Measurements from ENCODE around the gene MVK.

MVK gene

DNA sequence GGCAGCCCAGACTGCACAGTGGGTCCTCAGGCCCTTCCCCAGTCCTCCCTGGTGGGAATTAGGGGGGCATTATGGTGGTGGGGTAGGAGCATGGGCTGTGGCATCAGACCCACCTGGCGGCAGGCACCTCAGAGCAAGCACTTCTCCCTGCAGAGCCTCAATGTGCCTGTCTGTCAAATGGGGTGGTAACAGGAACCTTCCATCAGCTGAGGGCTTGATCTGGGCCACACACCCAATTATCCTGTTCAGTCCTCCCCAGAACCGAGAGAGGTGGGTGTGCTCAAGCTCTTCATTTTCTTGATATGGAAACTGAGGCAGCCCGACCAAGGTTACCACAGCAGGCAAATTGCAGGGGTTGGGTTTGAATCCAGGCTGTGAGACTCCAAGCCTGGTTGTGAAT is 38.4 kb downstream of the MVK start:
- no peak for DNase-seq

DNA sequence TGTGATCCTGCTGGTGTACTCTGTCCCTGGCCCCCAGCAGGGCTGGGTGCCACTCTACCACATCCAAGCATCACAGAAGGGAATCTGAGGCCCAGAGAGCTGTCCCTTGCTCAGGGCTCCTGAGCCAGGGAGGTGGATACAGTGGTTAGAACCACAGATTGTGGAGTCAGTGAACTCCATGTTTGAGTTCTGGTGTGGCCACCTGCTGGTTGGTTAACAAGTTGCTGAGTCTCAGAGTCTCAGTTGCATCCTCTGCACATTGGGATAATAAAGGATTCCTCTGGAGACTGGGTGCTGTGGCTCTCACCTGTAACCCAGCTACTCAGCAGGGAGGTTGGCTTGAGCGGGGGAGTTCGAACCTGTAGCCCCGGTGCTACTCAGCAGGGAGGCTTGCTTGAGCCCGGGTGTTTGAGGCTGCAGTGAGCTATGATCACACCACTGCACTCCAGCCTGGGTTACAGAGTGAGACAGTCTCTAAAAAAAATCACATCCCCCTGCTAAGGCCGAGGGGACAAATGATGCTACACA is 39.4 kb downstream of the MVK start:
- DNase-seq: no peak

DNA sequence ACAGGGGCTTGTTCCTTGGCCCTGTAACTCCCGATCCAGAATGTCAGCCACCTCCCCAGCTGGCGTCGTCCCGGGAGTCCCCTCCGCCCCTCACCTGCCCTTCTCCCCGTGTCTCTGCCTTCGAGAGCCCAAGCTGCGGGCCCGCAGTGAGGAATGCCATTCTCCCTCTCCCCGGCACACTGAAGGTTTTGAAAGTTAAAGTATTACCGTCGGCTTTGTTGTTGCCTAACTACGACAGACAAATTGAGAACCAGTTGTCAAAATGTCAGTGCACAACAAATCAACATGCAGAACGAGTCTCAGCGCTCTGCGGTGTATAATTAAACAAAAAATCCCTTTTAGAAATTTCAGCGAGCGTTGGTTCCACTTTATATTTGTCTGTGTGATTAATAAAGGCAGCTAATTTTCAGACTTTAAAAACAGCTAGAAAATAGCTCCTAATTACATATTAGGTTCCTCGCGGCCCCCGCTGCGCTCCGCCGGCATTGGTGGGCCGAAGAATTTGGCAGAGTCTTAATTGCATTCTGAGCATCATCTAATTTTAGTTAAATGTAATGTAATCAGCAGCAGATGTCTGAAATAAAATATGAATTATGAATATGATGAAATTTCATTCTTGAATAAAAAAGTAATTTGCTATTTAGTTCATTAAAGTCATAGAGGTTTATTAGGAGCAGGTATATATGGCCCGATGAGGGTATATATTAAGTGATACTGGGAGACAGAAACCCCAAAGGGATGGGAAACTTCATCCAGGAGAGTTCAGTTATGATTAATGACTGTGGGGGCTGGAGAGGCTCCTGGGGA is 40.3 kb downstream of the MVK start:
- DNase-seq: no peak

DNA sequence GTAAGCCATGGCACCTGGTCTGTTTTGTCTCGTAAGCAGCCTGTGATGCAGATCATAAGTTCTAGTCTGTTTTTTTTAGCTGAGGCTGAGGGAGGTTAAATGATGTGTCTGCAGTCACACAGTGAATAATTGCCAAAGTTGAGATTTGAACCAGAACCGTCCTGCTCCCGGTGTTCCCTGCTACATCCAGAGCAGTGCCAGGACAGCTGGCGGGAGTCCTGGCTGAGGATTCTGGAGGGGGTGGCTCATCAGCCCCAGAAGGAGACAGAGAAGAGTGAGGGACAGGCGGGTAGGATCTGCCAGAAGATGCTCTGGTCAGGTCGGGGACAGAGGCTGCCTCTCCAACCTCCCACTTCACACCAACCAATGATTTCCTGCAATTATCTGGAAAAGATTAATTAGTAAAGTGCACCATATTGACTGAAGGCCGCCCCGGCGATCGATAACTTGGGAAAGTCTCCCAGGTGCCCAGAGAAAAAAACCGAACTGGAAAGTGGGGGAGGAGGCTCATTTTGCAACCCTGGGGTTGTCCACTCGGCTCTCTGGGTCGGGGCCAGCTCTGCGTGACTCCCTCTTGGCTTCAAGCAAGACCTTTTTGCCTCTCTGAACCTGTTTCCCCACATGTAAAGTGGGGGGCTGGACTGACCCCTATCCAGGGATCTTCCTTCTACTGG is 42.1 kb downstream of the MVK start:
- no peak for DNase-seq

DNA sequence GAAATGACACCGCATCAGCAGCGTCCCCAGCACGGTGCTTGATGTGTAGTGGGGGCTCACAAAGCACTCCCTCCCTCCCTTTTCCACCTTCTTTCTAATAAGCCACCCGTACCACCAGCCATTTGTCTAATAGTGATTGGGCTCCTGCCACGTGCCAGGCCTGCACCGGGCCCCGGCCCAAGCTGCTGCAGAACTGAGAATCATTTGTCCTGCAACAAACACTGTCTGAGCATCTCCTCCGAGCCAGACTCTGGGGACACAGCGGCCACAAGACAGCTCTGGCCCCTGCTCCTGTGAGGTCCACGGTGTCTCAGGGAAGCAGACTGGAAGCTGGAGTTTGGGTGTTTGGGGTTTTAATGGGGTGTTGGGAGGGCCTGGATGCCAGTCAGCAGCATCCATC is 43.9 kb downstream of the MVK start:
- no peak for DNase-seq

DNA sequence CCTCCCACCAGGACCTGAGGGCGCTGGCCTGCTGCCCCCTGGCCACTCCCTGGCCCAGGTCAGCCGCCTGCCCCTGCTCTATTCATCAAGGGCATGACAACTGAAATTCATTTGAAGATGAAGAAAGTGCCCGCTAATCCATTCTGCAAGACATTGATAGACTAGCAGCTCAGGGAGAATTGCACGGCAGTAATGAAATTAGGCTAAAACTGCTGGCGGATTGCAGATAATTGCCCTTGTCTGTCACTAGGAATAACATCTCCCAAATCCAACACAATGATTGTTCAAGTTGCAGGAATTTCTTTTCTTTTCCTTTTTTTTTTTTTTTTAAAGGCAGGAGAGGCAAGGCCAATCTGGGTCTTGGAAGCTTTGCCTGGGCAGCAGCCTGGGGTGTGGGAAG is 44.5 kb downstream of the MVK start:
- no peak for DNase-seq

DNA sequence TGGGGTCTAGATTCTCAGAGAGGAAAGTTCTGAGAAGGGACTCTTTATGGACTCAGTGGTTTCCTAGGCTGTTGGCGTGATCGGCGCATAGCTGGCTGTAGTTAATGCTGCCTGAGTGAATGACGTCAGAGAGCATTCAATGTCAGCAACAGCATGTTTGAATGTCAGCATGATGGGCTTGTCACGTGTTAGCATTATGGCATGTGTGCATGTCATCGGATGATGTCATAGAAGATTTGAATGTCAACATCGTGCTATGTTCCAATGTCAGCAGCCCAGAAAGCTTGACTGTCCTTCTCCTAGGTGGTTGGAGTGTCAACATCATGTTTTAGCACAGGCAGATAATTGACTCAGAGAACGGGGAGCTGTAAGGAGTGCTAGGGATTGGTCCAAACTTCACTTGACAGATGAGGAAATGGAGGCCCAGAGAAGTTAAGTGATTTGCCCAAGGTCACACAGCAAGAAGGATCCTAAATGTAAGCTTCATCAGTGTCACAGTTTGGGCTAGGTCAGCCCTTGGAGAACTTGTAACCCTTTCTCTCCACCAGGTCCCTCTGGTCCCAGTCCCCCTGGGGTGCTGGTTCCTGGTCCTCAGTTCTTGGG is 45.5 kb downstream of the MVK start:
- DNase-seq: no peak

DNA sequence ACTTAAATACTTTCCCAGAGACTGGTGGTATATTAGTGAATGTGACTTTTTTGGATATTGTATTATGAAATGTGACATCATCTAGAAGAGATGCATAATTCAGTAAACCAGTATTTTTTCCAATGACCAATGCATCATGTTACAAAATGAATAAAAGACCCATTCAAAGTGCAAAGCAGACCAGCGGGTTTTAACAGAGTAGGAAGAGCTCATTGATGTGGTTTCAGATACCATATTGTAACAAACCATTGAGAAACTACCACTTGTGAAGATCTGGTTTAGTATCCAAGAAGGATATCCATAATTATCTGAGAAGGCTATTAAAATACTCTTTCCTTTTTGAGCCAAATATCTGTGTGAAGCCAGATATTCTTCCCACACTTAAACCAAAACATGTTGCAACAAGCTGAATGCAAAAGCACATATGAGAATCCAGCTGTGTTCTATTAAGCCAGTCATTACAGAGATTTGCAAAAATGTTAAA is 47.7 kb downstream of the MVK start:
- no peak for DNase-seq

DNA sequence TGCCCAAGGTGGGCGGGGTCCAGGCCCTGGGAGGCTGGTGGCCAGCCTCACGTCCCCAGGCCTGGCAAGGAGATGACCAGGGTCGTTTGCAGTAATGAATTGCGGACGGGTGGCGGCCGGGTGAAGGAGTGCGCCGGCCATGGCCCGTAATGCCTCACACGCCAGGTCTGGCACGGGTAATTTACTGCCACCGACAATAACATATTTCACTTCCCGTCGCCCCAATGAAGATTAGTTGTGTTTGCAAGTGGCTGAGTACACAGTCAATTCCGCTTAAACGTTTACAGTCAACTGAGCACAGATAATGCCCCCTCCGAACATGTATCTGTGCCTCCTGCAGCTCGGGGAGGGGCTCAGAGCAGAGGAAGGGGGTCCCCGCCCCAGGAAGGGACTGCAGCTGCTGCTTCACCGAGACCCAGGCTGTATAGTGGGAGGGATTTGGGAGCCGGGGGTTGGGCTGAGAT is 48.3 kb downstream of the MVK start:
- no peak for DNase-seq

DNA sequence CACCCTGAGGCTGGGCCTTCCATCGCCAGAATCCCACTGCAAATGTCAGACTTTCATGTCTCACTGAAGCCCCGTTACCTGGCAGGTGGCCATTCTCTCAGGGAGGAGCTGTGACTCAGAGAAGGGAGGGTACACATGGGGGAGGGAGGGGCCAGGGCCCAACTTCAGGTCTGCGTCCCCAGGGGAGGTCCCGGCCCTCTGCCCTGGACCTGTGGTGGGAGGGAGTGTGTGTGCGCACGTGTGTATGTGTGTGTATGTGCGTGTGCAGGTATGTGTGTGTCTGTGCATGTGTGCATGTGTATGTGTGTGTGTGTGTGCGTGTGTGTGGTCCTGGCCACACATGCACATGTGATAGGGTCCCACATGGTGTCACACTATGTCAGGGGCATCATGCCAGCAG is 50.9 kb downstream of the MVK start:
- DNase-seq: no peak

DNA sequence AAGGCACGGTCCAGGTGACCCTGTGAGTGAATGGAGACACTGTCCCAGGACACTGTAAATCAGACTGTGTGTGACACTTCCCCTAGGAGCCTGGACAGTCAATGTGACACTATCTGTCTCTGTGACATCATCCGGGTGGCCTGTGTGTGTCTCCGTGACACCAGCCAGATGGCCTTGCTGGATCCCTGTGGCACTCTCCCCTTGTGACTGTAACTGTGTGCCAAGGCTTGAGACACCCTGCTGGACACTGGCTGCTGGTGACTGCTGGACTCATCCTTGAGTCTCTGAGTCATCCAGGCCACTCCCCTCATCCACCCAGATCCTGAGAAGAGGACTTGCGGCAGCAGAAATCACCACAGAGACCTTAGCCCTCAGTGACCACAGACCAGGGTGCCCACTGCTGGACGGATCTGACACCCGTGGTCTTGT is 51.6 kb downstream of the MVK start:
- no peak for DNase-seq

DNA sequence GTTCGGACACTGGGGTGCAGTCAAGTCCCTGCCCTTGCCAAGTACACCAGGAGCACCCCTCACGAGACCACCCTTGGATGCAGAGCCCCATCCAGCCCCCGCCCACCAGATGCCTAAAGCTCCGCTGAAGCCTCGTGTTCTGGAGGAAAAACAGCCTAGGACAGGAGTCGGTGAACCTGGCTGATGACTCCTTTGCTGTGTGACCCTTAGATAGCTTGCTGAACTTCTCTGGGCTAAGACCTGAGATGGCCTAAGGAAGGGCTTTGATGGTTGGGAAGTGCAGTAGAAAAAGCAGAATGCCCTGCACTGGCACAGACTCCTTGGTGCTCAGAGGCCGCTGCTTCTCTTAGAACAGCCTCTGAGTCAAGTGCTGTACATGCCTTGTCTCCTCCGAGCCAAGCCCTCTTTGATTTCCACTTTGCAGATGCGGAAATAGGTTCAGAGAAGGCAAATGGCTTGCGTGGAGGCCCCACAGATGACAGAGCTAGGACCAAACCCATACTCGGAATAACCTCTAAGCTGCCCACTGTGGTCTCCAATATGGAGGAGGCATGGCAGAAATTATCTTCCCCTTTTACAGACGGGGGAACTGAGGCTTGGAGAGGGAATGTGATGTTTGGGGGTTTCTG is 52.3 kb downstream of the MVK start:
- DNase-seq: no peak

DNA sequence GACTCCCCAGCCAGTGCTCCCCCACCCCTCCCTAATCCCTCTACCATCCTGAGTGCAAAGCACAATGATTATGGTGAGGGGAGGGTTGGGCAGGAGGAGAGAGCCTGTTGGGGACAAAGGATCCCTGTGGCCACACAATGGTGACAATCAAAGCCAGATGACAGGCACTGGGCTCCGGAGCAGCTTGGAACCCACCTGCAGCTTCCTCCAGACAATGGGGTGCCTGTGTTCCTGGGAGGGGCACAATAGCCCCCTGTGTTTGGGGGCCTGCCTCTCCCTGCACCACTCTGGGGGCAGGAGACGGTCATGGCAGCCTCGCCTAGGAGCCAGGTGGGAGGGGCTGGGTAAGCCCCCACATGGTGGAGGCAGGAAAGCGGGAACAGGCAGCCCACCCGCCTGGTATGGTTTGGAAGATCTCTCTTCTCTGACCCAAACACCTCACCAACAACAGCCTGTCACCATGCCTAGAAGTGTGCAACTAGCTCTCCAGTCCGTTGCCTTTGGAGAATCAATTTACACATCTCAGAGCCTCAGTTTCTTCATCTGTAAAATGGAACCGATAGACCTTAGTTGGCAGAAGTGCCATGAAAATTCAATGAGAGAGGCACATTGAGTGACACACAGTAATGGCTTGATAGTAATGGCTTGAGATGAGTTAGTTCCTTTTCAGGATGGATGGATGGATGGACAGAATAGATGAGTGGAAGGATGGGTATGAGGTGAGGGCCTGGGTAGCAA is 53.0 kb downstream of the MVK start:
- DNase-seq: no peak

DNA sequence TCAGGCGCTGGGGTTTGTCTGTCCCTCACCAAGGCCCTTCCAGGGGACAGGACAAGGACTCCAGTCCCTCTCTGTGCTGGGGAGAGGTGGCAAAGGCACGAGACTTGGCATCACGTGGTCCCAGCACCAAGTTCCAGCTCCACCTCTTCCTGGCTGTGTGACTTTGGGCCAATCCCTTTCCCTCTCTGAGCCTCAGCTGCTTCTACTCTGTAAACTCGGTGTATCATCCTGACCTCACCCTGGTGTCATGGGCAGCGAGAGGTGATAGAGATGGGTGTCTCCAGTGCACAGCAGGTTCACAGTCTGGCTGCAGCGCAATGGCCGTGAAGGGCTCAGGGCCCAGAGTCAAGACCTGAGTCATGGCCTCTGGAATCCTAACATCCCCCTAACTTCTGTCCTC is 54.0 kb downstream of the MVK start:
- no peak for DNase-seq

DNA sequence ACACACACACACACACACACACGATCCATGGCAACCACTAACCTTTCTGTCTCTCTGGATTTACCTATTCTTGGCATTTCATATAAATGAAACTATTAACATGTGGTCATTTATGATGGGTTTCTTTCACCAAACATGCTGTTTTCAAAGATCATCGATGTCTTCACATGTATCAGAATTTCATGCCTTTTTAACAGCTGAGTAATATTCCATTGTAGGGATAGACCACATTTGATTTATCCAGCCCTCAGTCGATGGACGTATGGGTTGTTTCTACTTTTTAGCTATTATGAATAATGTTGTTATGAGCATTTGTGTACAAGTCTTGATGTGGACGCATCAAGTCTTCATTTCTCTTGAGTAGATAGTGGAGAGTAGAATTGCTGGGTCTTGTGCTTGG is 56.5 kb downstream of the MVK start:
- DNase-seq: no peak

DNA sequence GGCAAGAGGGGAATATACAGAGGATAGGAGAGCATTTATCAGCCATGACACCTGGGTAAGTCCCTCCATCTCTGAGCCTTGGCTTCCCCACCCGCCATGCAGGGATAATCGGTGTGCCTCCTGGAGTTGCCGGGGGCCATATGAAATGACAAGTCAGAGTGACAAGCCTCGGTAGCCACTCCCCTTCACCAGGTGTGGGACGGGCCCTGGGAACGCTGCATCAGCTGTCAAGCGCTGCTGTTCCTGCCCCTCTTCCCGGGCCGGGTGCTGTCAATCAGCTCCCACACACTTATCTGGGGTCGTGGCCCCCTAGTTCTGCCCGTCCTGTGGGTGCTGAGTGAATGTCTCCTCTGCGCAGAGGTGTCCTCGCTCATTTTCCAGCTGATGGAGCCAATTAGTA is 57.2 kb downstream of the MVK start:
- no peak for DNase-seq

DNA sequence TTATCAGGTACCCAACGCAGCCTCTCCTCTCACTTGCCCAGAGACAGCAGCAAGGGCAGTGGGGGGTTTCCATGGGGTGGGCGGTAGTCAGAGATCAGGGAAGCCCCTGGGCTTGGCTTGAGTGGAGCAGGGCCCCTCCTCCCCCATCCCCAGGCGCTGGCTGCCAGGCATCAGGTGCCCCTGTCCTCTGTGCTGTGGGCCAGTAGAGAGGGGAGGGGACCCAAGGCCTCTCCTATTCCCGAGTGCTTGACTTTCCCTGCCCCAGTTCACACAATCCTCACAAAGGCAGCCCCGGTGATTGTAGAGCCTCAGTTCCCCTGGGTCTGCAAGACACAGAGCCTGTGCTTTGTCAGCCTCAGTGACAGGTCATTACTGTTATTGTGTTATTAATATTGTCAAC is 57.7 kb downstream of the MVK start:
- no peak for DNase-seq

DNA sequence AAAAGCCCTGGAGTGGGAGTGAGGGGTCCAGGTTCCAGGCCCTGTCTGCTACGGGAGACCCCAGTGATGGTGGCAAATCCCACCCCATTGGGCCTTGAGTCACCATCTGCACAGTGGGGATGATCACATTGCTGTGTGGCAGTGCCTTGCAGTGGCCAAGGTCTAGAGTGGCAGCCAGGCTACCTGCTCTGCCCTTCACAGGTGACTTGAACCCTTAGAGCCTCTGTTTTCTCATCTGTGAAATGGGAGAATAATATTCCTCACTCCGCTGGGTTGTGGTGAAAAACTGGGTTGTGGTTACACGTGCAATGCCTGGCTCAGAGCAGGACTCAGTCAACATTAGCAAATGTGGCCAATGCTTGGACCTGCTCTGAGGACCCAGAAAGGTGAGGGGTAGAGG is 58.2 kb downstream of the MVK start:
- no peak for DNase-seq

DNA sequence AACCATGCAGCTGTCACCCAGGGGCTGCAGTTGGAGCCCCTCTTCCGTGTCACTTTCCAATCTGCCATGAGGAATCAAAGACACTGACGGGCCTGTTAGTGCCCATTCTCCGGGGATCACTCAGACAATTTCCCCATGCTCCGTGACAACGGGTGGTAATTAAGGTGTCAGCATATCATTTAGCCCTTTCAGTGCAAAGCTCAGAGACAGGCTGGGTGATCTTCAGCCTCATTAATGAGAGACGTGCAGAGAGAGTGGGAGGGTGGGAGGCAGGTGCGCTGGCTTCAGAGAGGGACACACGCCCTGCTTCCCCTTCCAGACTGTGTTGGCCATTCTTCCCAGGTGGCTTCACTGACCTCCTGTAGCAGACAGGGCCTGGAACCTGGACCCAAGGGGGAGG is 58.7 kb downstream of the MVK start:
- DNase-seq: no peak

DNA sequence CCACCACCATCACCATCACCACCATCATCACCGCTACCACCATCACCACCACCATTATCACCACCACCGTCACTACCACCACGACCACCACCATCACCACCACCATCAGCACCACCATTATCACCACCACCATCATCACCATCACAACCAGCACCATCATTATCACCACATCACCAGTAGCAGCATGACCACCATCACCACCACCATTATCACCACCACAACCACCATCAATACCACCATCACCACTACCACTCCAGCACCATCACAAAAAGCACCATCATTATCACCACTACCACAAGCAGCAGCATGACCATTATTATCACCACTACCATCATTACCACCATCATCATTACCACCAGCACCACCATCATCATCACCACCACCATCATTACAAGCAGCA is 62.1 kb downstream of the MVK start:
- no peak for DNase-seq

DNA sequence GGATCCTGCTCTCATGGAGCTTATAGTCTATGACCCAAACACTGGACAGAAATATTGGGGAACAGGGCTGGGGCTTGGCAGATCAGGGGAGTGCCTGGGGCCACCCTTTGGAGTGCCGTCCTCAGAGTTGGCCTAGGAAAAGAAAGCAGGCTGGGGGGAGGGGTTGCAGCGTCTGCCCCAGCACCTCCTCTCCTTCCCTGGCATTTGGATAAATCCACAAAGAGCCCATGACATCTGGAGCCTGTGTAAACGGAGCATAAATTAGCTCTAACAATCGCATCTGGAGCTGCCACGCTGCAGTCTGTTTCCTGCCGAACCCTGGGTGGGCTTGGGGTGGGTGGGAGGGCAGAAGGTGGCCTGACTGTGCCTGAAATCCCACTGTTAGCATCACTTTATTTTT is 63.8 kb downstream of the MVK start:
- DNase-seq: no peak

DNA sequence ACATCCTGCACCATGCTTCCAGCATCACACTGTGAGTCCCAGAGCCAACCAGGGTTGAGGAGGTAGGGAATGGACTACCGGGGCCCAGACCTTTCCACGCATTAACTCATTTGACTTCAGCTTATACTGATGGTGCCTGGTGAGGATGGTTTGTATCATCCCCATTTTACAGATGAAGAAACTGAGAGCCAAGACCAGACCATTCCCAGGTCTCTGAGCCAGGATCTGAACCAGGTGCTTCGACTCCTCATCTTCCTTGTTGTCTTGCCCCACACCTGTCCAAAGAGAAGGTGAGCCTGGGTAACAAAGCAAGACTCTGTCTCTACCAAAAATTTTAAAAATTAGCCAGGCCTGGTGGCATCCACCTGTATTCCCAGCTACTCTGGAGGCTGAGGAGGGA is 64.4 kb downstream of the MVK start:
- DNase-seq: no peak

DNA sequence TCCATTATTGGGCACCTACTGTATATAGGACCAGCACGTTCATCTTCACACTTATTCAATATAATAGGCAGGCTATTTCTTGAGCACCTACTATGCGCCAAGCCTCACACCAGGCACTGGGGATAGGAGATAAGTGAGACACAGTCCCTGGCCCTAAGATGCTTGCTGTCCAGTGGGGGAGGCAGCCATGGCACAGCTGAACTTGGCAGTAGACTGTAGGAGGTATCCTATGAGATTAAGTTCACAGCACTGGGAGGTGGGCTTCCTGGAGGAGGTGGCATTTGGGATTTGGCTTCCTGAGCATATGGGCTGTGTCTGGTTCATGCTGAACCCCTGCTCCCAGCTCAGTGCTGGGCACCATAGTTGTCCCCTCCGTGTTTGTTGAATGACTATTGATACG is 65.1 kb downstream of the MVK start:
- no peak for DNase-seq
